Measurements from ENCODE around the gene TMIGD2. TPM values are rescaled to one million over a fixed set of nuclear protein-coding genes. Genes with fewer than 3 reads are reported as not detected.
"Not testable (repeated sequence)": the region's sequence is repeated elsewhere in the genome, so short reads cannot be mapped to it uniquely, and the experiment has no call there.

Gene TMIGD2, protein sequence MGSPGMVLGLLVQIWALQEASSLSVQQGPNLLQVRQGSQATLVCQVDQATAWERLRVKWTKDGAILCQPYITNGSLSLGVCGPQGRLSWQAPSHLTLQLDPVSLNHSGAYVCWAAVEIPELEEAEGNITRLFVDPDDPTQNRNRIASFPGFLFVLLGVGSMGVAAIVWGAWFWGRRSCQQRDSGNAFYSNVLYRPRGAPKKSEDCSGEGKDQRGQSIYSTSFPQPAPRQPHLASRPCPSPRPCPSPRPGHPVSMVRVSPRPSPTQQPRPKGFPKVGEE
- 0.23 TPM for polyA plus RNA-seq (2013, experiment 1 of 2; ENCODE audit: insufficient read length)
- 0.52 TPM for polyA plus RNA-seq (2013, experiment 2 of 2; ENCODE audit: insufficient read length)

- DNase-seq, result no peak
These were observed at the start of gene TMIGD2 for GRCh38 chr19:4302243-4302640. Gene TMIGD2 (minus strand): TSS chr19:4302389. CDS start chr19:4302385, 4 bp downstream.

DNA sequence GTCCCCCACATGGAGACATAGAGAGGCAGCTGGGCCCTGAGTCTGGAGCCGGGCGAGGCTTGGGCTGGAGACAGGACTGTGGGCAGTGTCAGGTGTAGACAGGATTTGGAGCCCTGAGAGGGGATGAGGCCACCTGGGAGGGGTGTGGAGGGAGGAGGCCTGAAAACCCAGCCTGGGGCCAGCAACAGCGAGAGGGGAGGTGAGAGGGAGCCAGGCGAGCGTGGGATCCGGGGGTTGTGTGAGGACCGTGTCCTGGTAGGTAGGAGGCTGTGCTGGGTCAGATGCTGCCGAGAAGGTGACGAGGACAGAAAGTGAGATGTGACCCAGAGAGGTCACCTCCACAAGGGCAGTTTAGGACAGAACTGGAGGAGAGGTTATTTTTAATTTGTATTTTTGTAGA, 48.5 kb upstream of the TMIGD2 start:
- DNase-seq, result no peak

DNA sequence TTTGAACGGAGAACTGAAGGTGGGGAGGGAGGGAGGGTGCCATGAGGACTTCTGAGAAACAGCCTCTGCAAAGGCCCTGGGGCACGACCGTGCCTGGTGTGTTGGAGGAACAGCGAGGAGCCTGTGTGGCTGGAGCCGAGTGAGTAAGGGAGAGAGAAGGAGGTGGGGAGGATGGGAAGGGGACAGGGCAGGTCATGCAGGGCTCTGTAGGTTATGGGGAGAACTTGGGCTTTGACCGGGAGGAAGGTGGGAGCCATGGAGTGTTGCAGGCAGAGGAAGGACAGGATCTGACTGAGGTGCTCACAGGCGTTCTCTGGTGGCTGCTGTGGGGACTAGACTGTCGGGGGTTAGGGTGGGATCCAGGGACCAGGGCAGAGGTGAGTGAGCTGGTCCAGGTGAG, 47.9 kb upstream of the TMIGD2 start:
- no peak for DNase-seq

DNA sequence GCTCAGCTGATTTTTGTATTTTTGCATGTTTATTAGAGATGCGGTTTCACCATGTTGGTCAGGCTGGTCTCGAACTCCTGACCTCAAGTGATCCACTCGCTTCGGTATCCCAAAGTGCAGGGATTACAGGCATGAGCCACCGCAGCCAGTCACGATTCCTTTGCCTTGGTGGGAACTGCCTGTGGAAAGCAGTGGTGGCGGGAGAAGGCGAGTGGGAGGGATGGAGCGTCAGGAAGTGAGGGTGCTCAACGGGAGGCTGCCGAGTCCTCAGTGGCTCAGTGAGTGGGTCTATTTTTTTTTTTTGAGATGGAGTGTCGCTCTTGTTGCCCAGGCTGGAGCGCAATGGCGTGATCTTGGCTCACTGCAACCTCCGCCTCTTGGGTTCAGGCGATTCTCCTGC, 47.0 kb upstream of the TMIGD2 start:
- not testable (repeated sequence) for DNase-seq

DNA sequence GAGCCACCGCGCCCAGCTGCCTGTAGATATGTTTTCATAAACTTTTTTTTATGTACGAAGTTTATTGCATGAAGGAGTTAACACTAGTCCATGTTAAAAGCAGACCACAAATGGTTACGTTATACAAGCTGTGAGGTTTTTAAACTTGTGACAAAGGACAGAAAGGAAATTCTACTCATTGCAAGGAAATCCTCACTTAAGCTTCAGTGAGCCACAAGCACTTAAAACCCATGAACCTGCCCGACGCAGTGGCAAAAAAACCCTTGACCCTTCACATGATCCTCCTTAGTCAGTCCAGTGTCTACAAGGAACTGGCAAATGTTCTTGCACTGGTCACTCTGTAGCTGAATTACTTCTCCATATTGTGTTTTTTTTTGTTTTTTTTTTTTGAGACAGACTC, 45.3 kb upstream of the TMIGD2 start:
- no peak for DNase-seq

GRCh38 chr19:4346020-4346383, 43.8 kb upstream of the TMIGD2 start:
- DNase-seq, result no peak

GRCh38 chr19:4345342-4346019, 43.3 kb upstream of the TMIGD2 start:
- DNase-seq, result no peak

GRCh38 chr19:4343370-4344307, 41.5 kb upstream of the TMIGD2 start, which contains the start of gene MPND:
Gene MPND (plus strand): TSS chr19:4343562. CDS start chr19:4343594, 32 bp downstream.
- DNase-seq, result peak; percentile 84

GRCh38 chr19:4342615-4343369, 40.6 kb upstream of the TMIGD2 start:
- peak; percentile 100 for DNase-seq

DNA sequence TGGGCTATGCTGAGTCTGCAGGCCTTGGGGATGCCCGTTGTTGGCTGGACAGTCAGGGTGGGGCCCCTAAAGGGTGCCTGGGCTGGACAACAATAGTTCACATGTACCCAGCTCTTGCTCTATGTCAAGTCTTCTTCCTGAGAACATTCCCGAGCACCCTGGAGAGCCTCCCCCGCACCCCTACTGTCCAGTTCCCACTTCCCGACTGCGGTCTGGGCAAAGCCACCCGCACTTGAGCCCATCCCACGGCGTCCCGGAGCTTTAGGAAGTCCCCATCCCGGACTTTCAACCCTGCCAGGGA, 40.1 kb upstream of the TMIGD2 start:
- no peak for DNase-seq

GRCh38 chr19:4338441-4339355, 36.5 kb upstream of the TMIGD2 start, which contains the start of gene STAP2:
Gene STAP2 (minus strand): TSS chr19:4338827. CDS start chr19:4338753, 74 bp downstream.
- no peak for DNase-seq

GRCh38 chr19:4337906-4338440, 35.8 kb upstream of the TMIGD2 start:
- no peak for DNase-seq

GRCh38 chr19:4334929-4335570, 32.9 kb upstream of the TMIGD2 start:
- no peak for DNase-seq

GRCh38 chr19:4329858-4330257, 27.7 kb upstream of the TMIGD2 start:
- DNase-seq, result no peak

GRCh38 chr19:4328991-4329681, 26.9 kb upstream of the TMIGD2 start:
- not testable (repeated sequence) for DNase-seq

GRCh38 chr19:4328243-4328990, 26.2 kb upstream of the TMIGD2 start:
- DNase-seq, result peak; percentile 81

DNA sequence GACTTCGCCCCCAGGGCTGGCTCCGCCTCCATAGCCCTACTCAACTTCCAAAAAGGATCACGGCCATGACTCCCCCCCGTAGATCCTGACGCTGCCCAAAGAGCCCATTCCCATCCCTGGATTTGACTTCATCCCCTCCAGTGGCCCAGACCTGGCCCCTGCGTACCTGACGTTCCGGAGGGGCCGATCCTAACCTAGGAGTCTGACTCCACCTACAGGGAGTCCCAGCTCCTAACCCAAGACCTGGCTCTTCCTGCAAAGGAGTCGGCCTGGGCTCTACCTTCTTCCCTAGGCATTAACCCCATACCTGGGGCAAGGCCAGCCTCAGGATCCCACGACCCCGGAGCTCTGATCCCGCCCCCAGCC, 25.7 kb upstream of the TMIGD2 start:
- DNase-seq, result no peak

- DNase-seq, result peak; percentile 41
These were observed 25.2 kb upstream of the TMIGD2 start for GRCh38 chr19:4327252-4327876.
